IMR-90 (cell line): ENCODE results near the gene TMEM19. TPM values are rescaled to one million over a fixed set of nuclear protein-coding genes. Genes with fewer than 3 reads are reported as not detected.

Experiments
- ATAC-seq: fragments of 200-7000 bp; cut with Tn5 transposase; 2 replicates; pipeline ENCODE4 v1.9.1; 2020; ENCODE audit warnings: low read depth, mild to moderate bottlenecking, moderate library complexity
- BruUV-seq: library from RNA; stranded (reverse); fragments of 400-500 nt; replicated peaks from 2 replicates; lab custom pipeline; 2021; lab: Mats Ljungman, UMichigan
- CTCF ChIA-PET: fragments of 300-600 bp; formaldehyde crosslinking; extraction: SDS; loops from one replicate; lab custom pipeline; 2021; ENCODE audit warnings: antibody characterized with exemption; lab: Yijun Ruan, JAX
- POLR2A ChIA-PET: fragments of 300-600 bp; sonication (Branson Sonifier 250); formaldehyde crosslinking; loops from one replicate; lab custom pipeline; 2022; ENCODE audit warnings: antibody characterized with exemption; ENCODE audit not compliant: unreplicated experiment; lab: Charles Lee
- DNase-seq: peaks from one replicate; pipeline ENCODE4 v3.0.0; 2013
- H2AFZ ChIP-seq: replicated peaks from 2 replicates; pipeline ENCODE3; 2013; ENCODE audit warnings: low read length, mild to moderate bottlenecking; ENCODE audit not compliant: poor library complexity
- H2AK5ac ChIP-seq: 2 replicates; pipeline ENCODE4 v1.6.1; 2013; ENCODE audit warnings: low read depth, low read length, inconsistent platforms
- H2AK9ac ChIP-seq: replicated peaks from 2 replicates; pipeline ENCODE3; 2013; ENCODE audit warnings: mild to moderate bottlenecking, low read depth, low read length, moderate library complexity; ENCODE audit not compliant: poor library complexity
- H2BK120ac ChIP-seq: 2 replicates; pipeline ENCODE4 v1.6.1; 2013; ENCODE audit warnings: low read depth, low read length, inconsistent platforms
- H2BK15ac ChIP-seq: 3 replicates; pipeline ENCODE4 v1.6.1; 2013; ENCODE audit warnings: low read depth, low read length, inconsistent platforms
- H2BK20ac ChIP-seq: 2 replicates; pipeline ENCODE4 v1.6.1; 2013; ENCODE audit warnings: low read depth, mild to moderate bottlenecking, inconsistent platforms, low read length, moderate library complexity
- H2BK5ac ChIP-seq: 2 replicates; pipeline ENCODE4 v1.6.1; 2013; ENCODE audit warnings: mild to moderate bottlenecking, low read depth, low read length, inconsistent platforms; ENCODE audit not compliant: poor library complexity, severe bottlenecking
- H3K14ac ChIP-seq: replicated peaks from 2 replicates; pipeline ENCODE4 v1.6.1; 2013; ENCODE audit warnings: low read depth, low read length, inconsistent platforms
- H3K18ac ChIP-seq: 2 replicates; pipeline ENCODE4 v1.6.1; 2013; ENCODE audit warnings: low read depth, low read length, control low read depth
- H3K23ac ChIP-seq: 2 replicates; pipeline ENCODE4 v1.6.1; 2013; ENCODE audit warnings: low read depth, low read length, inconsistent platforms
- H3K27ac ChIP-seq: 2 replicates; pipeline ENCODE4 v1.5.1; 2013; ENCODE audit warnings: mild to moderate bottlenecking, control low read depth, low read length; ENCODE audit not compliant: insufficient read depth
- H3K27me3 ChIP-seq: 2 replicates; pipeline ENCODE4 v1.6.1; 2013; ENCODE audit warnings: low read length; ENCODE audit not compliant: control insufficient read depth, insufficient read depth
- H3K36me3 ChIP-seq: 2 replicates; pipeline ENCODE4 v1.6.1; 2013; ENCODE audit warnings: low read length, mixed read lengths; ENCODE audit not compliant: control insufficient read depth, insufficient read depth
- H3K4ac ChIP-seq: 2 replicates; pipeline ENCODE4 v1.6.1; 2013; ENCODE audit warnings: low read depth, low read length, inconsistent platforms
- H3K4me1 ChIP-seq: 2 replicates; pipeline ENCODE4 v1.6.1; 2013; ENCODE audit warnings: low read length, mixed read lengths; ENCODE audit not compliant: control insufficient read depth, insufficient read depth
- H3K4me2 ChIP-seq: 2 replicates; pipeline ENCODE4 v1.6.1; 2013; ENCODE audit warnings: low read depth, mild to moderate bottlenecking, control low read depth, low read length, moderate library complexity
- H3K4me3 ChIP-seq: 2 replicates; pipeline ENCODE4 v1.5.1; 2013; ENCODE audit warnings: low read depth, mild to moderate bottlenecking, control low read depth, low read length, moderate library complexity; ENCODE audit not compliant: insufficient read depth
- H3K56ac ChIP-seq: 2 replicates; pipeline ENCODE4 v1.6.1; 2013; ENCODE audit warnings: low read length, inconsistent platforms; ENCODE audit not compliant: insufficient read depth; ENCODE audit errors: extremely low read depth
- H3K79me1 ChIP-seq, 2 experiments: 2 replicates each; pipeline ENCODE4 v1.6.1; 2013; ENCODE audit warnings: low read length in 2 of 2, inconsistent platforms in 1 of 2, low read depth in 1 of 2
- H3K9ac ChIP-seq: 2 replicates; pipeline ENCODE4 v1.6.1; 2013; ENCODE audit warnings: low read depth, low read length, control low read depth
- H3K9me1 ChIP-seq: 2 replicates; pipeline ENCODE4 v1.6.1; 2013; ENCODE audit warnings: low read length, inconsistent platforms; ENCODE audit not compliant: insufficient read depth
- H3K9me3 ChIP-seq: 2 replicates; pipeline ENCODE4 v1.6.1; 2013; ENCODE audit warnings: low read length; ENCODE audit not compliant: control insufficient read depth, insufficient read depth
- H4K20me1 ChIP-seq: 2 replicates; pipeline ENCODE4 v1.6.1; 2013; ENCODE audit warnings: low read length, inconsistent platforms; ENCODE audit not compliant: insufficient read depth
- H4K5ac ChIP-seq: 2 replicates; pipeline ENCODE4 v1.6.1; 2013; ENCODE audit warnings: mild to moderate bottlenecking, low read depth, low read length, control low read depth
- H4K8ac ChIP-seq, 2 experiments: 2 replicates each; pipeline ENCODE4 v1.6.1; 2013; ENCODE audit warnings: low read depth in 2 of 2, low read length in 2 of 2, control low read depth in 1 of 2, inconsistent platforms in 1 of 2
- H4K91ac ChIP-seq: 2 replicates; pipeline ENCODE4 v1.6.1; 2013; ENCODE audit warnings: low read depth, low read length, inconsistent platforms; ENCODE audit not compliant: insufficient read depth
- BHLHE40 ChIP-seq: fragments of 150-350 bp; IDR thresholded peaks from 2 replicates; pipeline ENCODE4 v1.6.1; 2016; ENCODE audit warnings: mild to moderate bottlenecking, low read depth, low read length
- RAD21 ChIP-seq: IDR thresholded peaks from 2 replicates; pipeline ENCODE4 v1.6.1; 2012; ENCODE audit warnings: low read length, improper control_type of control experiment
- WGBS, 2 experiments: methylation state at CpG; one replicate each; pipeline versions ENCODE4 v1.1.5 to v1.1.7; 2013; ENCODE audit warnings: missing lambda C conversion rate in 2 of 2; ENCODE audit not compliant: insufficient read length in 1 of 2; ENCODE audit errors: extremely low coverage in 2 of 2; 5-methylcytosine and 5-hydroxymethylcytosine counted together
- dilution Hi-C: fragments of 300-500 bp; cut with HindIII; formaldehyde crosslinking; loops from one replicate; pipeline ENCODE4 v1.14.3; 2018; ENCODE audit warnings: low sequenced_read_pairs; ENCODE audit not compliant: unreplicated experiment
- in situ Hi-C: fragments of 300-500 bp; cut with MboI; formaldehyde crosslinking; loops from 3 replicates; pipeline ENCODE4 v1.14.3; 2019; ENCODE audit warnings: low sequenced_read_pairs, inconsistent platforms, mixed read lengths
- intact Hi-C: fragments of 100-400 bp; cut with micrococcal nuclease; formaldehyde crosslinking; loops from 2 replicates; pipeline ENCODE4 v1.10.0; 2022
- polyA plus RNA-seq, 3 experiments: library from polyadenylated mRNA; depleted of rRNA; stranded (reverse); fragments of >200 nt; gene quantifications; 2 replicates each; pipeline ENCODE4 v1.2.3, GENCODE V29; 2012; ENCODE audit warnings: low replicate concordance in 1 of 3
- total RNA-seq: library from RNA; depleted of rRNA; stranded (reverse); fragments of >200 nt; gene quantifications from 2 replicates; pipeline ENCODE4 v1.2.3, GENCODE V29; 2012

TMEM19 gene
- total and polyA plus RNA-seq, 2 of the 4 experiments (the other 2 are of a cell fraction): 8.9 to 28.7 TPM

- ATAC-seq (peak; percentile 72), DNase-seq (peak; percentile 80)
- peak; percentile 25; the same call in 1 of the 2 replicates for TF ChIP-seq BHLHE40
- TF ChIP-seq RAD21: no peak
- in situ Hi-C loops: no loop called here
- 77% methylated on average over 8 of the region's 21 CpGs; no CpG with 5 or more reads in 1 of the 2 experiments for WGBS, 2 experiments
- peak overlapping the region; percentile 38; the same call in 1 of the 2 replicates for H2AK5ac ChIP-seq
- no peak overlapping the region for H3K4me3 ChIP-seq
- peak overlapping the region; percentile 68; the same call in 1 of the 2 replicates for H3K14ac ChIP-seq
- H4K20me1 ChIP-seq: no peaks in the 10 kb centered on the region
- H3K4ac ChIP-seq: peak overlapping the region; percentile 52; the same call in 1 of the 2 replicates
- H2BK5ac ChIP-seq: peak overlapping the region; percentile 28
- H3K18ac ChIP-seq: no peak overlapping the region
- H2BK15ac ChIP-seq: peak overlapping the region; percentile 12; the same call in 1 of the 3 replicates
- no peaks in the 10 kb centered on the region for H3K9me3 ChIP-seq
- H3K4me2 ChIP-seq: no peak overlapping the region
- H2BK20ac ChIP-seq: peak overlapping the region; percentile 72
- H3K9ac ChIP-seq: no peak overlapping the region
- peak overlapping the region; percentile 75 for H2BK120ac ChIP-seq
- no peaks in the 10 kb centered on the region for H3K9me1 ChIP-seq
- H3K23ac ChIP-seq: no peak overlapping the region
- no peak overlapping the region for H3K27ac ChIP-seq
- ChIA-PET CTCF (no interaction called here), POLR2A (no interaction called here)
- dilution Hi-C loops: no loop called here
- no peaks in the 10 kb centered on the region for H3K4me1 ChIP-seq
- no peaks in the 10 kb centered on the region for H3K36me3 ChIP-seq
- no TSS peak for BruUV-seq
- H2AFZ ChIP-seq: peak overlapping the region; percentile 76
- H4K8ac ChIP-seq: peak overlapping the region; percentile 47 to 71; a peak in 2 of 4 replicates
- no peaks in the 10 kb centered on the region for H3K79me1 ChIP-seq
- no peak overlapping the region for H3K56ac ChIP-seq
- intact Hi-C loops: no loop called here
- H4K91ac ChIP-seq: peak overlapping the region; percentile 58; the same call in 1 of the 2 replicates
- no peaks in the 10 kb centered on the region for H3K27me3 ChIP-seq
- H2AK9ac ChIP-seq: peak overlapping the region; percentile 57
- peak overlapping the region; percentile 36; the same call in 1 of the 2 replicates for H4K5ac ChIP-seq
Observed at GRCh38 chr12:71731439-71732356, 45.8 kb downstream of the TMEM19 start.
